ENCODE data around the gene SBF2. TPM values are rescaled to one million over a fixed set of nuclear protein-coding genes. Genes with fewer than 3 reads are reported as not detected.

Gene SBF2
- total RNA-seq, 1 donor from 2014 or later: 5.3 TPM

- Mint-ChIP-seq H3K27ac (no peak overlapping the region), H3K4me1 (ENCODE audit: low read depth) (no peaks in the 10 kb centered on the region), H3K27me3 (ENCODE audit: insufficient read depth) (no peaks in the 10 kb centered on the region), H3K4me3 (no peak overlapping the region), H3K9me3 (no peaks in the 10 kb centered on the region), H3K36me3 (ENCODE audit: low read depth) (no peaks in the 10 kb centered on the region)
- intact Hi-C loops (cut with micrococcal nuclease): no loop called here
- DNase-seq (ENCODE audit: low spot score): no peak
Observed at GRCh38 chr11:10122326-10123197, 171.5 kb downstream of the SBF2 start.

DNA sequence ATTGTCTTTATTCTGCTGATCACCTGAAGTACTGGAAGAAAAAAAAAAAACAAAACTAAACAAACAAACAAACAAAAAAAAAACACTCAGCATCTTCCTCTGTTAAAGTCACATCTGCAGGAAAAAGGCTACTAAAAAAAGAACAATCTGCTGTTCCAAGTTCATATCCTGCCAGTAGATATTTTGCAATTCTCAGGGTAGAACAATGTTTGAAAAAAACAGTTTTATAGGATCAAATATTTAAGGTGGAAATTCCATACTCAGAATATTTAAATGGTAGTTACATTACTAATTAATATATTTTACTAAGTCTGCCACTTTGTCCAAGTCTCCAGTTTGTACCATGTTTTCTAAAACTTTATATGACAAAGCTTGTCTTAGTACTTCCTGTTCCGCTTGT is 175.2 kb downstream of the SBF2 start:
- no peaks in the 10 kb centered on the region for H3K27me3 Mint-ChIP-seq (ENCODE audit: insufficient read depth)

GRCh38 chr11:10117709-10118351 is 176.2 kb downstream of the SBF2 start:
- intact Hi-C loops (cut with micrococcal nuclease): no loop called here
- Mint-ChIP-seq H3K4me3 (no peak overlapping the region), H3K27ac (no peak overlapping the region), H3K27me3 (ENCODE audit: insufficient read depth) (no peaks in the 10 kb centered on the region), H3K9me3 (no peaks in the 10 kb centered on the region), H3K4me1 (ENCODE audit: low read depth) (no peaks in the 10 kb centered on the region), H3K36me3 (ENCODE audit: low read depth) (no peaks in the 10 kb centered on the region)
- no peak for DNase-seq (ENCODE audit: low spot score)

More for the DNA sequence above, 175.2 kb downstream of the SBF2 start:
- no peak for DNase-seq (ENCODE audit: low spot score)
- no peak overlapping the region for H3K4me3 Mint-ChIP-seq
- H3K9me3 Mint-ChIP-seq: no peaks in the 10 kb centered on the region
- no peaks in the 10 kb centered on the region for H3K4me1 Mint-ChIP-seq (ENCODE audit: low read depth)
- no peak overlapping the region for H3K27ac Mint-ChIP-seq
- intact Hi-C loops (cut with micrococcal nuclease): no loop called here
- H3K36me3 Mint-ChIP-seq (ENCODE audit: low read depth): no peaks in the 10 kb centered on the region

- intact Hi-C loops (cut with micrococcal nuclease): no loop called here
- H3K4me3 Mint-ChIP-seq: no peak overlapping the region
- H3K36me3 Mint-ChIP-seq (ENCODE audit: low read depth): no peaks in the 10 kb centered on the region
- H3K4me1 Mint-ChIP-seq (ENCODE audit: low read depth): no peaks in the 10 kb centered on the region
- H3K27me3 Mint-ChIP-seq (ENCODE audit: insufficient read depth): no peaks in the 10 kb centered on the region
- DNase-seq (ENCODE audit: low spot score): no peak
- H3K9me3 Mint-ChIP-seq: no peaks in the 10 kb centered on the region
- no peak overlapping the region for H3K27ac Mint-ChIP-seq
Observed at GRCh38 chr11:10116588-10116987, 177.4 kb downstream of the SBF2 start.

DNA sequence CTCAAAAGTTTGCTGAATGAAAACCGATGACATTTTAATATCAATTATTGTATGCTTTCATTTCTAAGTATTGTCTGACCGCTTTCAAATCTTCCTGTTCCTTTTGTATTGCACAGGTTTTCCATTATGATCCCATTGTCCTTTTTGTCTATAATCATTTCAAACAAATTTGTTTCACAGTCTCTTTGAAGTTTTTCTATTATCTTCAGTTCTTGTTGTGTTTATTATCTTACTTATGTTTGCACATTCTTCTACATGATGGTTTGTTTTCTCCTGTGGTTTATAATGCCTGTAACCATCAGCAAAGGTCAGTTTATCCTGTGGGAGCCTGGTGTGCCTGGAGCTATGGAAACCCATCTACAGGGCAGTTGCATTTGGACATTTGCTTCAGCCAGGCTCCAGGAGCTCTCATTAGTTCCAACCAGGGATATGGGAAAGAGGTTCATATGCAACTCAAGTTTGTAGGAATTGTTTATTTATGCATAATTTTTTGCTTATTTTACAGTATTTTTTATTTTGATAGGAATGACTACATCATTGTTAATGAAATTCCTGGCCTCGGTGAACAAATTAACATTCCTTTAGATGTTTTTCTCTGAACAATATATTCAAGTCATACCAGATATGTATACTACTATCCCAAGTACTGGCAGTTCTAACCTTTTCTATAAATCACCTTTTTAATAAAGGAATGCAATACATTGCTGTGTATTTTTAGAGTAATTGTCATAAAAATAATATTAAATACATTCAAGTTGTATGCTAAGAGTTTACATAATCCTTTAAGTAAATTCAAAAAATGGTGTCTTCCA is 179.2 kb downstream of the SBF2 start:
- H3K27ac Mint-ChIP-seq: no peak overlapping the region
- H3K36me3 Mint-ChIP-seq (ENCODE audit: low read depth): no peaks in the 10 kb centered on the region
- no peaks in the 10 kb centered on the region for H3K9me3 Mint-ChIP-seq
- H3K4me3 Mint-ChIP-seq: no peak overlapping the region
- H3K27me3 Mint-ChIP-seq (ENCODE audit: insufficient read depth): no peaks in the 10 kb centered on the region
- intact Hi-C loops (cut with micrococcal nuclease): no loop called here
- DNase-seq (ENCODE audit: low spot score): no peak
- H3K4me1 Mint-ChIP-seq (ENCODE audit: low read depth): no peaks in the 10 kb centered on the region

- Mint-ChIP-seq H3K4me3 (no peak overlapping the region), H3K27me3 (ENCODE audit: insufficient read depth) (no peaks in the 10 kb centered on the region), H3K4me1 (ENCODE audit: low read depth) (no peaks in the 10 kb centered on the region), H3K27ac (no peak overlapping the region), H3K9me3 (no peaks in the 10 kb centered on the region), H3K36me3 (ENCODE audit: low read depth) (no peaks in the 10 kb centered on the region)
- no peak for DNase-seq (ENCODE audit: low spot score)
- intact Hi-C loops (cut with micrococcal nuclease): no loop called here
Observed at GRCh38 chr11:10113852-10114251, 180.2 kb downstream of the SBF2 start.

DNA sequence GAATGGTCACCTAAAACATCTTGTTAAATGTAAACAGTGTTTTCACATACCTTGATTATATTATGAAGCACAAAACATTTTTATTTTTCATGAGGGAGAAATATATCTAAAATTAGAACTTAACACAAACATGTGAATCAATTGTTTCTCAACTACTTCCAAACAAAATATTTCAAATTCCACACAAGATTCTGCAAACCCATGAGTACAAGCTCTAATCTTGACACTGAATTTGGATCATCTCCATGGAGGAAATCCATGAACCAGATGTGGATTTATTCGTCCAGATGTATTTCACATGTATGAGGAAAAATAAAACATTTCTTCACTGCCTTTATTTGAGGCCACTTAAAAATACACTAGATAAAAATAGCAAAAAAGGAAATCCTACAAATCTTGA is 184.2 kb downstream of the SBF2 start:
- no peak overlapping the region for H3K27ac Mint-ChIP-seq
- no peak overlapping the region for H3K4me3 Mint-ChIP-seq
- no peaks in the 10 kb centered on the region for H3K36me3 Mint-ChIP-seq (ENCODE audit: low read depth)
- H3K4me1 Mint-ChIP-seq (ENCODE audit: low read depth): no peaks in the 10 kb centered on the region
- DNase-seq (ENCODE audit: low spot score): no peak
- intact Hi-C loops (cut with micrococcal nuclease): no loop called here
- H3K9me3 Mint-ChIP-seq: no peaks in the 10 kb centered on the region
- H3K27me3 Mint-ChIP-seq (ENCODE audit: insufficient read depth): no peaks in the 10 kb centered on the region

DNA sequence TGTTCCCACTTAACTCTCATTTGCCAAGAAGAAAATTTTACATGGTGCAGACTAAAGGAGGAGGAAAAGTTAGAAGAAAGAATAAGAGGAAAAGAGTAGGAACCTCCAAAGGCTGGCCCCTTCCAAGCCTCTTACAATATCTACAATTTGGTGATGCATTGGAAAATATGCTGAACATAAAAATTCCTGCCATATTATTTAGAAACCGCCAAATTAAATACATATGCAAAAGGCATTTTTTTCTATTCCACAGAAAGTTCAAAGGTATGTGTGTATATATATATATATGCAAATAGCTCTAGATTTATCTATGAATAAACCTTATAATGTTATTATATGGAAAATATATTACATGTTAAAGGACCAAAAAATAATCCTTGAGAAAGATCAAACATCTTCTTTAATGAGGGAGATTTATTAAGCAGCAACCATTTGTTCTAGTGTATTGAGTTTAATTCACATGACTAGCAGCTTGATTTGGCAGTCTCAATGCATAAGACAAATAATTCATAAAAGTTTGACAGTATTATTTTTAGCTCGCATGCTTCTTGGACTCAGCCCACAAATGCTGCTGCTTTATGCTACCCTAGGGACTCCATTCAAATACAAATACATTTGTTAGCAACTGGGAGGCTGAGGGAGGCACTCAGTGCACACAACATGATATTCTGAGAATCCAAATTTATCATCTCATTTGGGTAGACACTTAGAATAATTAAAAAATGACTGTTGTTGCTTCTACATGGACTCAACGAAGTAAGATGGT is 184.9 kb downstream of the SBF2 start:
- H3K27me3 Mint-ChIP-seq (ENCODE audit: insufficient read depth): no peaks in the 10 kb centered on the region
- H3K4me3 Mint-ChIP-seq: no peak overlapping the region
- no peaks in the 10 kb centered on the region for H3K9me3 Mint-ChIP-seq
- no peak for DNase-seq (ENCODE audit: low spot score)
- intact Hi-C loops (cut with micrococcal nuclease): no loop called here
- H3K36me3 Mint-ChIP-seq (ENCODE audit: low read depth): no peaks in the 10 kb centered on the region
- H3K4me1 Mint-ChIP-seq (ENCODE audit: low read depth): no peaks in the 10 kb centered on the region
- H3K27ac Mint-ChIP-seq: no peak overlapping the region

DNA sequence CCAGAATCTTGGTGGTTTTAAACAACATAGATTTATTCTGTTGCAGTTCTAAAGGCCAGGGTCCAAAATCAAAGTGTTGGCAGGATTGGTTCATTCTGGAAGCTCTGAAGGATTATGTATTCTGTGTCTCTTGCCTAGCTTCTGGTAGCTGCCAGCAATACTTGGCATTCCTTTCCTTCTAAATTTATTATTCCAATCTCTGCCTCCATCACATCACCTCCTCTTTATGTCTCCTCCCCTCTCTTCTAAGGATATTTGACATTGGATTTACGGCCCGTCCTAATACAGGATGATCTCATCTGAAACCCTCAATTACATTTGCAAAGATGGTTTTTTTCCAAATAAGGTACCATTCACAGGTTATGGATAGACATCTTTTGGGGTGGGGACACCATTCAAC is 186.5 kb downstream of the SBF2 start:
- H3K27ac Mint-ChIP-seq: no peak overlapping the region
- H3K36me3 Mint-ChIP-seq (ENCODE audit: low read depth): no peaks in the 10 kb centered on the region
- intact Hi-C loops (cut with micrococcal nuclease): no loop called here
- H3K9me3 Mint-ChIP-seq: no peaks in the 10 kb centered on the region
- no peaks in the 10 kb centered on the region for H3K4me1 Mint-ChIP-seq (ENCODE audit: low read depth)
- DNase-seq (ENCODE audit: low spot score): no peak
- H3K27me3 Mint-ChIP-seq (ENCODE audit: insufficient read depth): no peaks in the 10 kb centered on the region
- no peak overlapping the region for H3K4me3 Mint-ChIP-seq

DNA sequence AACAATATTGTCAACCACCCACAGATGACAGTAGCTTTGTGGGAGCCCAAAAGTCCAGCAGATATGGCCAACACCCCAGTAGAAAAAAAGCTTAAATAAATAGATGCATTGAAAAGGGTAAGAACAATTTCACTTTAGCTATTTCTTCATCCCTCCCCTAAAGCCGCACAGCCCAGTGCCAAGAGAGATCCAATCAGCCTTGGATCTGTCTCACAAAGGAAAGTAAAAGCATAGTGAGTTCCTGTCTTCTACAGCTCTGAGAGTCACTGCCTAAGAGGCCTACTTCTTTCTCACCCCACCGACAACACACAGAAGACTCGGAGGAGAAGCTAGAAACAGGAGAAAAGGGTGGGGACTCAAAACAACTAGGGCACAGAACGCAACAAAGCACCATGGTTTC is 196.4 kb downstream of the SBF2 start:
- Mint-ChIP-seq H3K27ac (no peak overlapping the region), H3K9me3 (peaks cover 18% of the 10 kb centered on the region), H3K36me3 (ENCODE audit: low read depth) (no peaks in the 10 kb centered on the region), H3K4me1 (ENCODE audit: low read depth) (no peaks in the 10 kb centered on the region), H3K27me3 (ENCODE audit: insufficient read depth) (no peaks in the 10 kb centered on the region), H3K4me3 (no peak overlapping the region)
- intact Hi-C loops (cut with micrococcal nuclease): no loop called here
- no peak for DNase-seq (ENCODE audit: low spot score)

DNA sequence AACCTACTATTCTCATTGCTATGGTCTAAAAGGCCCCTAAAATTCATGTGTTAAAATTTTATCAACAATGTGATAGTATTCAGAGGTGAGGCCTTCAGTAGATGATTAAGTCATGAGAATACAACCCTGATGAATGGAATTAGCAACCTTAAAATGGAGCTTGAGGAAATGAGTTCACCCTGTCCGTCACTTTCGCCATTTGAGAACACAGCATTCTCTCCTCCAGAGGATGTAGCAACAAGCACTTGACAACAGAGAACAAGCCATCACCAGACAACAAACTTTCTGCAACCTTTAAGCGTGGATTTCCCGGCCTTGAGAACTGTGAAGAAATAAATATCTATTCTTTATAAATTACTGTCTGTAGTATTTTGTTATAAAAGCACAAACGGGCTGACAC is 197.0 kb downstream of the SBF2 start:
- intact Hi-C loops (cut with micrococcal nuclease): no loop called here
- DNase-seq (ENCODE audit: low spot score): no peak
- H3K27ac Mint-ChIP-seq: no peak overlapping the region

DNA sequence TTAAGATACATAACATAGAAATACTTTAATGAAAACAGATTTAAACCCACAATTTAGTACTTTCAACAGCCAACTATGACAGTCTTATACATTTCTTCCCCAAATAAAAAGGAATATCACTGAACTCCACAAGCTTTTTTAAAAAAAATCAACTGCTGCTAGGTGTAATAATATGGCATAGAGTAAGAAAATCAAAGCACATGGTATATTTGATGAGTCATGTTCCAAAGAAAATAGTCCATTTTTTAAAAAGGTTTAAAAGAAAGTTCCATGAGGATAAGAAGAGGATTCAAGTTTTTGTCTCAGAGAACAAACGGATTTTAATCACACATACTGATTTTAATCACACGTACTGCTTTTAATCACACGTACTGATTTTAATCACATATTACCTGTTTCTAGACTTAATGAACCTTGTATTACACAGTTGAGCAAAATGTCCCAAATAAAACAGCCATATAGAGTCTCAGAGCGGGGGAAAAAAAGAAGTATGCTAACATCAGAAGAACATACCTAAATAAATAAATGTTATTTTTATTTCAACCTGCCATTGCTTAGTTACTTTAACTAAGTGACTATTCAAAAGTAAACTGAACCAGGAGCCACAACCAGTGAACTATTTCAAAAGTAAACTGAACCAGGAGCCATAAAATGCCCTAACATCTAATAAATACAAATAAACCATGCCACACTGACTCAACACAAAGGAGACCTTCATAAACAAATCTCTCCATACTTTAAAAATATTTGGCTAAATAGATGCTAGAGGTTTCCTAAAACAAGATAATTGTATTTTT is 198.4 kb downstream of the SBF2 start:
- Mint-ChIP-seq H3K4me1 (ENCODE audit: low read depth) (peaks cover 9% of the 10 kb centered on the region), H3K27ac (no peak overlapping the region), H3K36me3 (ENCODE audit: low read depth) (no peaks in the 10 kb centered on the region), H3K27me3 (ENCODE audit: insufficient read depth) (no peaks in the 10 kb centered on the region), H3K9me3 (peaks cover 18% of the 10 kb centered on the region), H3K4me3 (no peak overlapping the region)
- no peak for DNase-seq (ENCODE audit: low spot score)
- intact Hi-C loops (cut with micrococcal nuclease): no loop called here

More for the DNA sequence above, 197.0 kb downstream of the SBF2 start:
- peaks cover under 1% of the 10 kb centered on the region for H3K4me1 Mint-ChIP-seq (ENCODE audit: low read depth)
- peaks cover 18% of the 10 kb centered on the region for H3K9me3 Mint-ChIP-seq
- no peaks in the 10 kb centered on the region for H3K27me3 Mint-ChIP-seq (ENCODE audit: insufficient read depth)
- H3K4me3 Mint-ChIP-seq: no peak overlapping the region
- no peaks in the 10 kb centered on the region for H3K36me3 Mint-ChIP-seq (ENCODE audit: low read depth)
